Smooth muscle cell (in vitro differentiated cells): Measurements from ENCODE around the gene TSR3. TPM values are rescaled to one million over a fixed set of nuclear protein-coding genes. Genes with fewer than 3 reads are reported as not detected.

Experiments
- DNase-seq: peaks from one replicate; lab custom pipeline; 2025; ENCODE audit not compliant: unreplicated experiment; lab: John Stamatoyannopoulos, UW
- H2AFZ ChIP-seq: fragments of 200-600 bp; sonication (generic); 2 replicates; pipeline ENCODE4 v1.6.0; 2016; ENCODE audit warnings: antibody characterized with exemption, low read depth, mild to moderate bottlenecking
- H3F3A ChIP-seq: fragments of 200-600 bp; sonication (generic); 2 replicates; pipeline ENCODE4 v1.6.0; 2017; ENCODE audit warnings: antibody characterized with exemption, low read depth
- H3K27ac ChIP-seq: fragments of 200-600 bp; sonication (generic); 2 replicates; pipeline ENCODE4 v1.5.1; 2016; ENCODE audit warnings: low read depth, mild to moderate bottlenecking
- H3K27me3 ChIP-seq: fragments of 200-600 bp; sonication (generic); 2 replicates; pipeline ENCODE4 v1.6.1; 2016; ENCODE audit warnings: low read depth, mild to moderate bottlenecking
- H3K36me3 ChIP-seq: fragments of 200-600 bp; sonication (generic); 2 replicates; pipeline ENCODE4 v1.5.1; 2016; ENCODE audit warnings: low read depth
- H3K4me1 ChIP-seq: fragments of 200-600 bp; sonication (generic); 2 replicates; pipeline ENCODE4 v1.5.1; 2016; ENCODE audit warnings: low read depth
- H3K4me2 ChIP-seq: fragments of 200-600 bp; sonication (generic); 2 replicates; pipeline ENCODE4 v1.6.0; 2016; ENCODE audit warnings: mild to moderate bottlenecking
- H3K4me3 ChIP-seq: fragments of 200-600 bp; sonication (generic); 2 replicates; pipeline ENCODE4 v1.5.1; 2016; ENCODE audit warnings: mild to moderate bottlenecking
- H3K79me2 ChIP-seq: fragments of 200-600 bp; sonication (generic); 2 replicates; pipeline ENCODE4 v1.6.0; 2016; ENCODE audit warnings: low read depth, mild to moderate bottlenecking
- H3K9ac ChIP-seq: fragments of 200-600 bp; sonication (generic); 2 replicates; pipeline ENCODE4 v1.6.0; 2016; ENCODE audit warnings: low read depth
- H3K9me3 ChIP-seq: fragments of 200-600 bp; sonication (generic); replicated peaks from 2 replicates; pipeline ENCODE4 v1.5.1; 2016; ENCODE audit warnings: low read depth
- H4K20me1 ChIP-seq: fragments of 200-600 bp; sonication (generic); 2 replicates; pipeline ENCODE4 v1.6.0; 2016; ENCODE audit warnings: low read depth
- WGBS: methylation state at CpG from one replicate; pipeline ENCODE4 v1.1.7; 2016; ENCODE audit warnings: low lambda C conversion rate; 5-methylcytosine and 5-hydroxymethylcytosine counted together
- polyA plus RNA-seq: library from polyadenylated mRNA; unstranded; fragments of >200 nt; fragmentation: Nextera tagmentation; extraction: Ambion mirVana; gene quantifications from 2 replicates; pipeline ENCODE4 v1.2.1, GENCODE V29; 2016
- total RNA-seq: library from RNA; depleted of rRNA; stranded (reverse); fragments of >200 nt; gene quantifications from 2 replicates; pipeline ENCODE4 v1.2.3, GENCODE V29; 2014
- TF ChIP-seq, protein P1 (sequence below): fragments of 200-600 bp; sonication (generic); IDR thresholded peaks from 2 replicates; pipeline ENCODE4 v1.5.1; 2017; ENCODE audit warnings: borderline replicate concordance, mild to moderate bottlenecking, antibody characterized with exemption; ENCODE audit not compliant: insufficient read depth, poor library complexity, severe bottlenecking

Gene TSR3
- total and polyA plus RNA-seq, 2 experiments from 2014 or later = 54.9 to 142 TPM

- Histone ChIP-seq H3K4me1 (peaks cover 7% of the 10 kb centered on the region), H3K36me3 (no peaks in the 10 kb centered on the region), H3K9me3 (no peaks in the 10 kb centered on the region), H3K79me2 (no peaks in the 10 kb centered on the region), H3K27ac (no peak overlapping the region), H3K4me3 (no peak overlapping the region), H3F3A (no peaks in the 10 kb centered on the region), H2AFZ (no peak overlapping the region), H3K9ac (no peak overlapping the region), H4K20me1 (peaks cover 38% of the 10 kb centered on the region), H3K4me2 (no peak overlapping the region), H3K27me3 (peaks cover 17% of the 10 kb centered on the region)
- TF ChIP-seq, protein P1, sequence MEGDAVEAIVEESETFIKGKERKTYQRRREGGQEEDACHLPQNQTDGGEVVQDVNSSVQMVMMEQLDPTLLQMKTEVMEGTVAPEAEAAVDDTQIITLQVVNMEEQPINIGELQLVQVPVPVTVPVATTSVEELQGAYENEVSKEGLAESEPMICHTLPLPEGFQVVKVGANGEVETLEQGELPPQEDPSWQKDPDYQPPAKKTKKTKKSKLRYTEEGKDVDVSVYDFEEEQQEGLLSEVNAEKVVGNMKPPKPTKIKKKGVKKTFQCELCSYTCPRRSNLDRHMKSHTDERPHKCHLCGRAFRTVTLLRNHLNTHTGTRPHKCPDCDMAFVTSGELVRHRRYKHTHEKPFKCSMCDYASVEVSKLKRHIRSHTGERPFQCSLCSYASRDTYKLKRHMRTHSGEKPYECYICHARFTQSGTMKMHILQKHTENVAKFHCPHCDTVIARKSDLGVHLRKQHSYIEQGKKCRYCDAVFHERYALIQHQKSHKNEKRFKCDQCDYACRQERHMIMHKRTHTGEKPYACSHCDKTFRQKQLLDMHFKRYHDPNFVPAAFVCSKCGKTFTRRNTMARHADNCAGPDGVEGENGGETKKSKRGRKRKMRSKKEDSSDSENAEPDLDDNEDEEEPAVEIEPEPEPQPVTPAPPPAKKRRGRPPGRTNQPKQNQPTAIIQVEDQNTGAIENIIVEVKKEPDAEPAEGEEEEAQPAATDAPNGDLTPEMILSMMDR = no peak
- WGBS = 88% methylated on average over 17 of the region's 17 CpGs
- no peak for DNase-seq
These were observed 24.6 kb downstream of the TSR3 start for GRCh38 chr16:1326946-1327618.

- H3K9me3 ChIP-seq = no peaks in the 10 kb centered on the region
- no peaks in the 10 kb centered on the region for H3K36me3 ChIP-seq
- H3K4me3 ChIP-seq = no peak overlapping the region
- H3K79me2 ChIP-seq = no peaks in the 10 kb centered on the region
- peaks cover 38% of the 10 kb centered on the region for H4K20me1 ChIP-seq
- 86% methylated on average over 13 of the region's 17 CpGs for WGBS
- H3K27ac ChIP-seq = no peak overlapping the region
- TF ChIP-seq, protein P1 = no peak
- no peaks in the 10 kb centered on the region for H3F3A ChIP-seq
- peaks cover 10% of the 10 kb centered on the region for H3K27me3 ChIP-seq
- H3K9ac ChIP-seq = no peak overlapping the region
- no peak for DNase-seq
- peaks cover under 1% of the 10 kb centered on the region for H3K4me1 ChIP-seq
- H3K4me2 ChIP-seq = no peak overlapping the region
- no peak overlapping the region for H2AFZ ChIP-seq
These were observed 25.3 kb downstream of the TSR3 start for GRCh38 chr16:1326391-1326790.

DNA sequence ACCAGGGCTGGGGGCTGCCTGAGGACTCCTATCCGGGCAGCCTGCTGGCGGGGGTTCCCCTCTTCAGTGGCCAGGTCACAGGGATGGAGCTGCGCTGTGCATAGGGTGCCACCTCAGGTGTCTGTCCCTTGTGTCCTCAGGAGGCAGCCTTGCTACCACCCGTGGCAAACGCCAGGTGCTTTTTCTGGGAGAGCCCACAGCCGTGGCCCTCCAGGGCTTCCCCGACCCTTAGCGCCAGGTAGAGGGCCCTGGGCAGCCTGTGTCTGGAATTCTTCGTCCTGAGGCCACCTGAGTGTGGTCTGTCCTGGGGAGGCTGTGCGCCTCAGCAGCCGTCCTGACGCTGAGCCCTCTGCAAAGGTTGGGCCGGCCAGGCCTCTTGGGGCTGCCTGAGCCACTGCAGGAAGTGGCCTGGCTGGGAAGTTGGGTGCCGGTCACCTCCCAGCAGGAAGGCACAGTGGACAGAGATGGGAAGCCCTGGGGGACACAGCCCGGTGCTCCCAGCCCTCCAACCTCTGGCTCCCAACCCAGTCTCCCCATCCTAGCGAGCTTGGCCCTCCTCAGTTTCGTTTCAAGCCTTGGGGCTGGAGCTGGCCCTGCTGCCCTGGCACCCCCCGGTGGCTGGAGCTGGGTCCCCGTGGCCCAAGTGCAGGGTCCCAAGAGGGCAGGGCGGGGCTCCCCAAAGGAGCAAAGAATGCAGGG, 25.9 kb downstream of the TSR3 start:
- H3K79me2 ChIP-seq = no peaks in the 10 kb centered on the region
- no peak for DNase-seq
- H3K27me3 ChIP-seq = peaks cover 5% of the 10 kb centered on the region
- H3F3A ChIP-seq = no peaks in the 10 kb centered on the region
- peaks cover 38% of the 10 kb centered on the region for H4K20me1 ChIP-seq
- no peak overlapping the region for H3K4me3 ChIP-seq
- H3K4me1 ChIP-seq = no peaks in the 10 kb centered on the region
- H3K9ac ChIP-seq = no peak overlapping the region
- H3K36me3 ChIP-seq = no peaks in the 10 kb centered on the region
- H3K9me3 ChIP-seq = no peaks in the 10 kb centered on the region
- no peak overlapping the region for H3K4me2 ChIP-seq
- no peak overlapping the region for H2AFZ ChIP-seq
- TF ChIP-seq, protein P1 = no peak
- no peak overlapping the region for H3K27ac ChIP-seq
- 86% methylated on average over 20 of the region's 20 CpGs for WGBS
